ENCODE data around the gene CD2. TPM values are rescaled to one million over a fixed set of nuclear protein-coding genes. Genes with fewer than 3 reads are reported as not detected.

CD2 gene
- polyA plus RNA-seq (2012; ENCODE audit: missing spikeins) = not detected

- no peak for FAIRE-seq
- no peak for DNase-seq (ENCODE audit: insufficient read length)
- TF ChIP-seq POLR2AphosphoS5 (IDR thresholded peaks at IDR 0.05; ENCODE audit: low read depth, low read length) (no peak), POLR2A (IDR thresholded peaks at IDR 0.05; ENCODE audit: low read depth, low read length) (no peak), TAF1 (IDR thresholded peaks at IDR 0.05; ENCODE audit: borderline replicate concordance, low read depth, low read length) (no peak)
These were observed at the start of gene CD2 for GRCh38 chr1:116754198-116754977. Gene CD2, plus strand, starts transcription at chr1:116754430. Its CDS starts 63 bp downstream, at chr1:116754493.

- no peak for DNase-seq (ENCODE audit: insufficient read length)
- TF ChIP-seq POLR2A (IDR thresholded peaks at IDR 0.05; ENCODE audit: low read depth, low read length) (no peak), TAF1 (IDR thresholded peaks at IDR 0.05; ENCODE audit: borderline replicate concordance, low read depth, low read length) (no peak), POLR2AphosphoS5 (IDR thresholded peaks at IDR 0.05; ENCODE audit: low read depth, low read length) (no peak)
- no peak for FAIRE-seq
These were observed 48.1 kb upstream of the CD2 start for GRCh38 chr1:116706123-116706522.

- DNase-seq (ENCODE audit: insufficient read length) (no peak), FAIRE-seq (no peak)
- no peak for TF ChIP-seq POLR2A (IDR thresholded peaks at IDR 0.05; ENCODE audit: low read depth, low read length)
- TF ChIP-seq TAF1 (IDR thresholded peaks at IDR 0.05; ENCODE audit: borderline replicate concordance, low read depth, low read length) = no peak
- TF ChIP-seq POLR2AphosphoS5 (IDR thresholded peaks at IDR 0.05; ENCODE audit: low read depth, low read length) = no peak
These were observed 47.4 kb upstream of the CD2 start for GRCh38 chr1:116706841-116707240.

GRCh38 chr1:116708255-116708900, 45.9 kb upstream of the CD2 start:
- DNase-seq (ENCODE audit: insufficient read length) (no peak), FAIRE-seq (no peak)
- TF ChIP-seq TAF1 (IDR thresholded peaks at IDR 0.05; ENCODE audit: borderline replicate concordance, low read depth, low read length) = no peak
- no peak for TF ChIP-seq POLR2A (IDR thresholded peaks at IDR 0.05; ENCODE audit: low read depth, low read length)
- no peak for TF ChIP-seq POLR2AphosphoS5 (IDR thresholded peaks at IDR 0.05; ENCODE audit: low read depth, low read length)

DNA sequence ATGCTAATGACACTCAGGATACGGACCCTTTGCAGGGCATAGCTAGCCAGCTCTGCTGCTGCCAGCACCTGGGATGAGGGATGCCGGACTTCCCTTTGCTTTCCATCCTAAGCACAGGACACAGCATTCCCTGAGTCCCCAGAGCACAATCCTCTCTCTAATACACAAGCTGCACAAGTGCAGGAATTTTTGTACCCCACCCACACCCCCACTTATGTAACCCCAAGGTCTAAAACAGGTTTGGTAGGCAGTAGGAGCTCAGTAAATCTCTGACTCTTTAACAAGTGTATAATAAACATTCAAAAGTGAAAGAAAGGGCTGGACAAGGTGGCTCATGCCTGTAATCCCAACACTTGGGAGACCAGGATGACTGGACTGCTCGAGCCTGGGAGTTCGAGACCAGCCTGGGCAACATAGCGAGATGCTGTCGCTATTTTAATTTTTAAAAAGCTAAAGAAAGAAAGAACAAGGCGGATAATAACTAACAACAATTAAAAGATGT, 44.5 kb upstream of the CD2 start:
- FAIRE-seq (no peak), DNase-seq (ENCODE audit: insufficient read length) (no peak)
- TF ChIP-seq POLR2A (IDR thresholded peaks at IDR 0.05; ENCODE audit: low read depth, low read length) = no peak
- TF ChIP-seq TAF1 (IDR thresholded peaks at IDR 0.05; ENCODE audit: borderline replicate concordance, low read depth, low read length) = no peak
- no peak for TF ChIP-seq POLR2AphosphoS5 (IDR thresholded peaks at IDR 0.05; ENCODE audit: low read depth, low read length)

GRCh38 chr1:116710420-116711262, 43.6 kb upstream of the CD2 start:
- FAIRE-seq (no peak), DNase-seq (ENCODE audit: insufficient read length) (no peak)
- TF ChIP-seq POLR2AphosphoS5 (IDR thresholded peaks at IDR 0.05; ENCODE audit: low read depth, low read length) (no peak), TAF1 (IDR thresholded peaks at IDR 0.05; ENCODE audit: borderline replicate concordance, low read depth, low read length) (no peak), POLR2A (IDR thresholded peaks at IDR 0.05; ENCODE audit: low read depth, low read length) (no peak)

GRCh38 chr1:116711263-116711840, 42.9 kb upstream of the CD2 start:
- FAIRE-seq = no peak
- no peak for DNase-seq (ENCODE audit: insufficient read length)
- TF ChIP-seq POLR2AphosphoS5 (IDR thresholded peaks at IDR 0.05; ENCODE audit: low read depth, low read length) = no peak
- no peak for TF ChIP-seq TAF1 (IDR thresholded peaks at IDR 0.05; ENCODE audit: borderline replicate concordance, low read depth, low read length)
- no peak for TF ChIP-seq POLR2A (IDR thresholded peaks at IDR 0.05; ENCODE audit: low read depth, low read length)

GRCh38 chr1:116712510-116712909, 41.7 kb upstream of the CD2 start:
- no peak for DNase-seq (ENCODE audit: insufficient read length)
- TF ChIP-seq POLR2A (IDR thresholded peaks at IDR 0.05; ENCODE audit: low read depth, low read length) (no peak), POLR2AphosphoS5 (IDR thresholded peaks at IDR 0.05; ENCODE audit: low read depth, low read length) (no peak), TAF1 (IDR thresholded peaks at IDR 0.05; ENCODE audit: borderline replicate concordance, low read depth, low read length) (no peak)
- no peak for FAIRE-seq

- TF ChIP-seq POLR2A (IDR thresholded peaks at IDR 0.05; ENCODE audit: low read depth, low read length) = no peak
- TF ChIP-seq POLR2AphosphoS5 (IDR thresholded peaks at IDR 0.05; ENCODE audit: low read depth, low read length) = no peak
- no peak for TF ChIP-seq TAF1 (IDR thresholded peaks at IDR 0.05; ENCODE audit: borderline replicate concordance, low read depth, low read length)
- DNase-seq (ENCODE audit: insufficient read length) = no peak
- FAIRE-seq = no peak
These were observed 40.8 kb upstream of the CD2 start for GRCh38 chr1:116713474-116713873.

GRCh38 chr1:116716391-116716790, 37.8 kb upstream of the CD2 start:
- FAIRE-seq (no peak), DNase-seq (ENCODE audit: insufficient read length) (no peak)
- TF ChIP-seq POLR2AphosphoS5 (IDR thresholded peaks at IDR 0.05; ENCODE audit: low read depth, low read length) = no peak
- TF ChIP-seq POLR2A (IDR thresholded peaks at IDR 0.05; ENCODE audit: low read depth, low read length) = no peak
- no peak for TF ChIP-seq TAF1 (IDR thresholded peaks at IDR 0.05; ENCODE audit: borderline replicate concordance, low read depth, low read length)

- DNase-seq (ENCODE audit: insufficient read length) (no peak), FAIRE-seq (no peak)
- TF ChIP-seq POLR2A (IDR thresholded peaks at IDR 0.05; ENCODE audit: low read depth, low read length) (no peak), POLR2AphosphoS5 (IDR thresholded peaks at IDR 0.05; ENCODE audit: low read depth, low read length) (no peak)
These were observed 36.9 kb upstream of the CD2 start for GRCh38 chr1:116717318-116717717.
